Stimulated activated CD4-positive, alpha-beta T cell treated with anti-CD3 and anti-CD28 coated beads, Interleukin-15, amount 100 ng/mL, for 1 hour (primary cell): Measurements from ENCODE around the gene PIEZO2.
"Not testable (repeated sequence)": the region's sequence is repeated elsewhere in the genome, so short reads cannot be mapped to it uniquely, and the experiment has no call there.

Source experiments
- DNase-seq, 2 donors: peaks; one replicate each; pipeline ENCODE4 v3.0.0-alpha.2; 2020; ENCODE audit warnings: low read depth in 1 of 2, low spot score in 1 of 2

PIEZO2 gene

DNA sequence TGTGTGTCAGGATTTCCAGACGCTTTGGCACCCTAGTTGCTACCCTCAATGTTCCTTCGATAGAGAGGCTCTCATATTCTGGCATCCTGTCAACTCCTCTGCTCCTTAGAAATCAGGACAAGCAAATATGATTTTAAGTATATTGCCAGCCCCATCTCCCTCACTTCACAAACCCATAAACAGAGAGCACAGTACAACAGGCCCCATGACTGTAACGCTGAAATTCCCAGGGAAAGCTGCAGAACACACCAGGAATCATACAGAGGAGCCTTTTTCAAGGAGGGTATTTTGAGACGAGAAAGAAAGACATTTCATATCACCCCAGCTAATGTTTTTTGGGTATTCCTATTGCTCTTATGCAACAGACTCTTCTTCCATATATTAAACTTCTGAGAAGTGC lies 460.6 kb downstream of the PIEZO2 start:
- no peak for DNase-seq

DNA sequence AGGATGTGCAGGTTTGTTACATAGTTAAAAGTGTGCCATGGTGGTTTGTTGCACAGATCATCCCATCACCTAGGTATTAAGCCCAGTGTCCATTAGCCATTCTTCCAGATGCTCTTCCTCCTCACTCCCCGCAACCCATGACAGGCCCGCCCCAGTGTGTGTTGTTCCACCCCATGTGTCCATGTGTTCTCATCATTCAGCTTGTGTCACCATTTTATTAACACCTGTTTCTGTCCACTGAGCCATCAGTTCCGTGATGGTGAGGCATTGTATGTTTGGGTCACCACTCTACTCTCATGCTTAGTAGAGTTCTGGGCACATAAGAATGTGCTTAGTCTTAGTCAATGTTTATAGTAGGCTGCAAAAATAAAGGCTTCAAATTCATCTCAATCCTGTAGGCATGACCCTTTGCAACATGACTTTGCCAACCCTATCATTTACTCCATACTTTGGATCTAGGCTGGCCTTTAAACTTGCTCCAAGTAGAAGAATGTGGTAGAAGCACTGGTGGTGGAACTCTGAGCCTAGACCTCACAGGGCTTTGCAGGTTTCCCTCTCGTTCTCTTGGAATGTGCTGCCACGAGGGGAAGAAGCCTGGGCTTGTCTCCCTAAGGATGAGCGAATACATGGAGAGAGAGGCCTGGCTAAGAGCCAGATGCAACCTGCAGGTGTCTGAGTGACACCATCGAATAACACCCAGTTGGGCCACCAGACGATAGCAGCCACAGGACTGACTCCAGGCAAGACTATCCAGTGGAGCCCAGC lies 462.0 kb downstream of the PIEZO2 start:
- no peak for DNase-seq

DNA sequence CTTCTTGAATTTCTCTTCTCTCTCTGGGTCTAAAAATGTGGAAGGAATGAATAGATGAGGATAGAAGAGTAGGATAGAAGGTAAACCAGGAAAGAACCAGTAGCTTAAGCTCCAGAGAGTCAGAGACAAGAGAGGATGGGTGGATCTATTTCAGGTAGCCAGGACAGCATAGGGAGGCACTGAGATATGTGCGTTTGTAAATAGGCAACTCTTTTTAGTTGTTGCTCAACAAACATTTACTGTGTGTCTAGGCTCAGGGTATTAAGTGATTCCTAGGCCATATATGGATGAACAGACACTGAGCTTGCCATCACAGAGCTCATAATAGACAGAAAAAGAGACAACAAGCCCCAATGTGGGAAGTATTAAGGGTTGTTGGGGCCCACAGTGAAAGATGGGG lies 463.1 kb downstream of the PIEZO2 start:
- DNase-seq: no peak

DNA sequence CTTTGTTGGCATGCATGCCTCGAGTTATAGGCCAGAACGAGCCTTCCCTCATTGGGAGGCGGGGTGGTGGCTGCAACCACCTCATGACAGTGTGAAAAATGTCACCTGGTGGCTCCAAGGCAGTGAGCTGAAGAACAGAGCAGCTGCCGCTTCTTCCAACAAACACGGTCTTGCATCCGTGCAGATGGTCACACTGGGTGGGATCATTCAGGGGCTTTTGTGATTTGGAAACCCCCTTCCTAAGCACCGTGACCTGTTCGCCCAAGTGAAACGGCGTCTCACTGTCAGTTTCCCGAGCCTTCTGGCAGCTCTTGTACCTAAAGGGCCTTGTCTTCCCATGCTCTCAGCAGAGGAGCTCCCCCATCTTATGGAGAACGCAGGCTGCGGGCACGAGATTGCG lies 463.9 kb downstream of the PIEZO2 start:
- no peak for DNase-seq

DNA sequence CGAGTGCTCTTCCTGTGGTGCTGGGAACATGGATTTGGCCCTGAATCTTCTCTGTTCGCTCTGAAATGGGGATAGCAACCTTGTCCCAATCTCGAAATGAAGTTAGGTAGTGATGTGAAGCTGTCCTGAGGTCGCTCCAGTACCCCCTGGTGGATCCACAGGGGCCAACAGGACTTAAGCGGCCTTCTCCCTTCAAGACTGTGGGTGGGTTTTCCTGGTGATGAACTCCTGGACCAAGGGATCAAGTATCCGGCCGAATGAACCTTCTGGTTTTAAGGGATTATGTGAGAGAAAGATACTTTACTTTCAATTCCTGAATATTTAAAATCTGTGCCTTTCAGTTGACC lies 467.0 kb downstream of the PIEZO2 start:
- DNase-seq: no peak

DNA sequence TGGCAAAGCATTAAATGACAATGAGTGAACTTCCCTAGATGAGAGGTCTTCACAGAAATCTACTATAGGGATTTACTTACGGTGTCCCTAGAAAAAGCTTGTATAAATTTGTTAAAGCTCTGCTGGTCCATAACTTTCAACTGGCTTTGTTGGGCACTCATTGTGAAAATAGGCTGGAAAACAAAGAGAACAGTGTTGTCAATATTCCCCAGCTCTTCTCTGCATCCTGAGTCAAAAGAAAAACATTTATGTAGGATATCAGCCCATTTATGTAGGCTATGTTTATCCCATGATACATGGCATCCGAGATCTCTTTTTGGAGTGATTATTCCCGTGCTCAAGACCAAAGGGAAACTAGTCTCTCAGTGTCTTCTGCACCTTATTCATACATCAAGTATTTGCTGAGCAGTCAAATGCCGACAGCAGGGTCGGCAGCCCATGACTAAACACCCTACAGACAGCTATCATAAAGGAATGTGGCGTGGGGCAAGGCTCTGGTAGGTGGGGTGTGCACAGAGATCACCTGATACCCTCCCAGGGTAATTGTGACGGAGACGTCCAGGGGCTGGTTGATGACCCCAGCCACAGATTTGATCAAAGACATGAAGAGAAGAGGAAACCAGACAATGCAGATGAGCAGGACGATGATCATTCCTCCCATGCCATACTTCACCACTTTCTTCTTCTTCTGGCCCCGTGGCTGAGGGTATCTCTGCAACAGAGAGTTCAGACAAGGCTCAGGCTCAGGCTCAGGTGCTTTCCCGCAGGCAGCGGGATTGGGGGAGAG lies 467.6 kb downstream of the PIEZO2 start:
- no peak for DNase-seq

DNA sequence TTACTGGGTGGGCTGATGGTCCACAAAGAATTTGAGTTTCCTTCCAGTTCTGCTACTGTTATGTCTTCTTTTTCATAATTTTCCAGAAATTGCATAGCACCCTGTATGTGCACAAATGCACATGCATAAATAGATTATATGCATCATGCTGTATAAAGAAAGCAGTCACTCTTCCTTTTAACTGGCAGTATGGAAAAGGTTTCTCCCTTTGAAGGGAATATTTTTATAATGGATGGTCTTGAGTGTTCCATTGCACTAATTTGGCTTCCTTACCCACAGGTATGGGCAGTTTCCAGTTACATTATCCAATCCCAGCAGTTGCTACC lies 469.1 kb downstream of the PIEZO2 start:
- no peak for DNase-seq

DNA sequence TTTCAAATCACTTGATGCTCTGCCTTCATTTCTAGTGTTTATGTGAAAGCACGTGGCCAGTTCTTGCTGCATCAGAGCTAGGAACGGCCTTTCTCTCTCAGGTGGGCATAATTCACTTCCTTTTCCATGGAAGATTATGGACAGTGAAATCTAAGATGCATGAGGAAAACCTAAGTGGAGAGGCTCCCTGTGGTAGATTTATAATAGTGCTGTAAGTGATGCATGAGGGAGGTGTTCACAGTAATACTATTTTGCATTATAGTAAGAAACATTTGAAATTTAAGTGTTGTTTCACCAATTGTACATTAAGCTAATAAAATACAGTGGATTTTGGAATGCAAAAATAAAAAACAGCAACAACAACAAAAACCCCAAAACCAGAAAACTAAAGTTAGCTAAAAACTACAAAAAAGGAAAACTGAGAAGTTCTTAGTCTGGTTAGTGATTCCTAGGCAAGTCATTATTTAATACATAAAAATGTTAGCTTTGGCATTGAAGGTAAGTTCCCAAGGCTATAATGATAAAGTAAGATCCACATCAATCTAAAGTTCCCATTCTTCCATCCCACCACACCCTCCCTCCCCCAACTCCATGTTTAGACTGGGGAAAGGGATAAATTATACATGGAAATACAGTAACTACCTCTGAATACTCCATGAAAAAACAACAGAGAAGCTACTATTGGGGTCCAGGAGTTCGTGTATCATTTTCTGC lies 469.7 kb downstream of the PIEZO2 start:
- no peak for DNase-seq

DNA sequence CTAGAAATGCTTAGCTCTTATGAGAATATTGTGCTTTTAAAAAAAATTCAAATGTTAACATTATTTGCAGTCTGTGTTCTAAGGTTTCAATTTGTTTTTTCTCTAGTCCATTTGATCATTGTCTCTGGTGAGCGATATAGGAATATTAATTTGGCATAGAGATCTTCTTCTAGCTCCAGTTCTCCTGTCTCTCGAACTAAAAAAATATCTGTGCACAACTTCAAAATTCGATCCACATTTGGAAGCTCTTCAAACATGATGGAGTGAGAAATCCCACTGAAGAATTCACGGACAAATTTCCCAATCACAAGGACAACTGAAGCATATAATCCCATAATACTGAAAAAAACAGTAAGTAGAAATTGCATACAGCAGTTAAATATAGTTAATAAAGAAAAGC lies 477.9 kb downstream of the PIEZO2 start:
- DNase-seq: no peak

DNA sequence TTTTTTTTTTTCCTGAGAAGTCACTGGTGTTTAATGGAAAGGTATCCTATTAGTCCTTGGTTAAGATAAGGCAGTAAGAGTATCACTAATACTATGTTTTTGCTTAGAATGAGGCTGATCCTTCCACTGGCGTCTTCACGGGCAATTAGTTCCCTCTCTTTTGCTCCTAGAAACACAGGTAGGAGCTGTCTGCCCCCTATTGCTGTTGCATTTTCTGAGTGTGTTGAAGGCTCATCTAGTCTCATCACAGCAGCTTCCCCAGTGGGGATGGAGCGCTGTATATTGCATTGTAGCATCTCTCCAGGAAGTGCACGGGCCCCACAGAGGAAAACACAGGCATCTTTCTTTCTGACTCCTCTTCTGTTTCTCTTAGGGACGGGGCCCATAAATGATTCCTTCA lies 478.5 kb downstream of the PIEZO2 start:
- no peak for DNase-seq

DNA sequence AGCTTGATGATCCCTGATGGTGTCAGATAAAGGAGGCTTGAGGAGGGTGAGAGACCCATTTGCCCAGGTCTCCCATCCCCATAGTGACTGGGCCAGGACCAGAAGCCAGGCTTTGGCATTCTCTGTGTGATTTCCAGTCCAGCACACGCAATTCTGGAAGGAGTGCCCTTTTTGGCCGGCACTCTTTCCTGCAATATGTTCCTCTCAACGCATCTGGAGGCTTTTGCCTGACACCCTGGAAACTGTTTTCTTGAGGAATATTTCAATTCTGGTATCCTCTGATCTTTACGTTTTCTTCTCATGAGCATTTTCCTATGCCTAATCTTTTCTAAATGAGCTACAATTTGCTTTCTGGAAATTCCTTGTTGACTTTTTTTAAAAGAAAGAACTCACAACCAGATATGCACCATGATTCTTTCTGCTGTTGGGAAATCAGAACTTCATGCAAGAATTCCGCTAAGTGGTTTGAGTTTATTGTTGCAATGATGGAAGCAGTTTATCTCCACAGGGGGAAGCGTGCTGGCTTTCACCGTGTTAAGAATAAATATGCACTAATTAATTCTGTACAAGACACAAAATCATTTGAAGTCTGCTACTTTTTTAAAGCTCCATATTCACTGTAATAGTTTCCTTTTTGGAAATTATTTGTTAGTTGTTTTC lies 479.8 kb downstream of the PIEZO2 start:
- DNase-seq: no peak

DNA sequence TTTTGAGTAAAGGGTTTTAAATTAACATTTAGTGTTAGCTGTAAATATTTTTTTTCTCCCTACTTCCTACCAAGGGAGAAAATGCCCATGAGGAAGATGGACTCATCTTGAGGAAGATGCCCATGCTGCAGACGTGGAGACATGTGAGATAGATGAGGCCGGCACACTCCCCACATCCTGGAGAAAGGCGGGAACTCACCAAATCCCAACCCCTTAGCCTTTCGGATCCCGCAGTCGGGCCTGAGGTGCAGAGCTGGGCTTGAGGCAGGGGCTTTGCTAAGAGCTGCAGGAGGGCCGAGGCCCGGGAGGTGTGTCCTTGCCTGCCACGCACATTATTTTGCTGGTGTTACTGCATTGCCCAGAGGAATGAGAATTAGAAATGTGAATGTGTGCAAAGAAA lies 485.6 kb downstream of the PIEZO2 start:
- no peak for DNase-seq

DNA sequence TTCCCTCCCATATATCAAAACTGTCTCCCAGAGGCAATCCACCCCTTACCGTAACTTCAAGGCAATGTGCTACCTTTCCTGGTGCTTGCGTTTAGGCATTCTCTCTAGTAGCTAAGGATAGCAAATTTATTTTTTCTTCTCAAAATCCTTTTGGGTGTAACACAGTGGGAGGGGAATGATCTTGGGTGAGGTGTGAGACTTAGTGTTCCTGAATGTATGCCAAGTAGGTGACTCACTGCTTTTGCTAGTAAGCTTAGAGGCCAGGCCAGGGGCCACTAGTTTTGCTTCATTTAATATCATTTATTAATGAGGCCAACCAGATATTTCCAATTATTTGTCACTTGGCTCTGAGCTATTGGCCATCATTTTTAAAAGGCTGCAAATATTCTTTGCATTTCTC lies 488.1 kb downstream of the PIEZO2 start:
- no peak for DNase-seq

DNA sequence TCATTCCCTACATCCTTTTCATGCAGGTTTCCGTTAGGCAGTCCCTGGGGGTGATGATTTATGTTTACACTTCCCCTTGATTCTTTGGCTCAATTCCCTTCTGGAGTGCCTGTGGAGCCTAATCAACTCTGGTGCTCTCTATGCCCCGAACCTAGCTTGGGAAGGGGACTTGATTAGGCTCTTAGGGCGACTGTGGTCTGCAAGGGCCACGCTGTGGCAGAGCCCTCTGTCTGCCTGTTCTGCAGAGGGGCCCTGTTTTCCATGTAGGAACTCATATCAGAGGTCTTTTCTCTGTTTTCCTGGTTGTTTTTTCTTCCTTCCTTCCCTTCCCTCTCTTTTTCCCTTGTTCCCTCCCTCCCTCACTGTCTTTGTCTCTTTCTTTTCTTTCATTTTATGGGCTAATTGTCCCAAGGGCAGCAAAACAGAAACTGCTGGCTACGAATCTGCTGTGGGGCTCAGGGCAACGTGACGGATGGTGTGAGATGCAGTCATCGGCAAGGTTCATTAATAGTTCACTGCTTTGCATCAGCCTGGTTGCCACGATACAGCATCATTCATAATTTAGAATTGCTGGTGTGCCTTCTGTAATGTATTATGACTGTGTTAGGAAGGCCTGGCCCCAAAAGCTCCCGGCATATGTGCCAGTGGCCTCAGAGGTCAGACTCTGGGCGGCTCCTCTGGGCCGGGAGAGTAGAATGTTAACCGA lies 489.0 kb downstream of the PIEZO2 start:
- DNase-seq: no peak

DNA sequence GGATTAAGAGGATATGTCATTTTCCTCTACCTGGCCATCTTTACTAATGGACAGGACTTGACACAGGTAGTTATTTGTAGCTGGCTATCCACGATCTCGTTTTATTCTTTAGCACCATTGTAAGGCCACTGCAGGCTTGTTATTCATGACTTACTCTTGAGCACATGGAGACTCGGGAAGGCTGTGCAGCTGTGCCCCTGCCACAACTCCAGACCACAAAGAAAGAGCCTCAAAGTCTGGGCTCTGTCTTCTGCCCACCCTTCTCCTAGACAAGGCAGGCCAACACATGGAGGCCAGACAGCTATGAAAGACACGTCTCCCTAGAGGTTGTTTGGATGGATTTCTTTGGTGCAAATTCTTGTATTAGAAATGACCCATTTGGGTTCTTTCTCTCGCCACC lies 489.8 kb downstream of the PIEZO2 start:
- no peak for DNase-seq

DNA sequence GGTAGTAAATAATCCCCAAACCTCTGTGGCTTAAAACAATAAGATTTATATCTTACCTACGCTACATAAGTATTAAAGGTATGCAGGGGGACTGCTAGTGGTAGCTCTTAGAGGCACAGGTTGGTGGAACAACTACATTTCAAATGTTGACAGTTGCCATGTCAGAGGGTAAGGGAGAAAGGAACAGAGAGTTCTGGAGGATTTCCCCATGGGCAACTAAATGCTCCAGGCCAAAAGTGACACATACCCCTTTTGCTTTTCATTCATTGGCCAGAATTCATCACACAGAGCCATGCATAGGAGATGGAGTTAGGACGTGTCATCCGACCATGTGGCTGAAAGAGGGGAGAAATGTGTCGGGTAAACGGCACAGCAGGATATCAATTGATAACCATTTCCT lies 490.4 kb downstream of the PIEZO2 start:
- DNase-seq: no peak

DNA sequence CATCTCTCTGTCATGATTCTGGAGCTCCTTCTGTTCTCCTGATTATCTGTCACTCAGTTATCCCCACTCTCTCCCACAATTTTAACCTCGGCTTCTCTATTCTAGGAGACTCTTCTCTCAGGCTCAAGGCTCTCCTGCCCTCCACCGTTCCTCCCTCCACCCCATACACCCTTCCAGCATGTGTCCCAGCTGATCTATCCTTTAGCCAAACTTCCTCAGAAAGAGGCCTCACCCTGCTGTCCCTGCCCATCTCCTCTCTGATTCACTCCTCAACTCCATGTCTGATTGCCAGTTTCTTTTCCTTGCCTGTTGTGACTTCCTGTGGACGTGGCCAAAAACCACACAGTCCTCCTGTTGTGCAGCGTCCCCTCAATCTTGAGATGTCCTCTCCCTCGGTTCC lies 505.4 kb downstream of the PIEZO2 start:
- DNase-seq: not testable (repeated sequence)

DNA sequence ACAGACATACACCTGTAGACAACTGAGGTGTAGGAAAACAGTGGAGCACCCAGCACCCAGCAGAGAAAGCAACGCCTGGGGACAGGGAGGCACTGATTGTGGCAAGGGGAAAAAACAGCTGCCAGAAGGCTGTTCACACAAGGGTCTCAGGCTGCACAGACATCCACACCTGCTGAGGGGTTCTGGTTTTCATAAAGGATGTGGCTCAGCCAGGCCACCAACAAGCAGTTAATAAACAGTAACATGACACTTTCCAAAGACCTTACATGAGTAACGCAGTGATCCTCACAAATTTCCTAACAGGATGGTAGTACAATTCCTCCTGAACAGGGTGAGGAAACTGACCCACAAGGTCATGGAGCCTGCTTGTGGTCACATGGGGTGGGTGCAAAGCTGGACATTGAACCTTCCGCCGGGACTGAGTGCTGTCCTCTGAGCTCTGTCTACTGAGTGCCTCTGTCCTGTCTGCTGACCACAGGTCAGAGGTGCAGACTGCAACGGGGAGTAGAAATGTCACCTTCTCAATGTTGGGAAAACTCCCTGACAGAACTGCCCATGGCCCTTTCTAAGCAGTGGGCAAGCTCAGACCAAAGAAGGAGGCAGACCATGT lies 506.3 kb downstream of the PIEZO2 start:
- not testable (repeated sequence) for DNase-seq

DNA sequence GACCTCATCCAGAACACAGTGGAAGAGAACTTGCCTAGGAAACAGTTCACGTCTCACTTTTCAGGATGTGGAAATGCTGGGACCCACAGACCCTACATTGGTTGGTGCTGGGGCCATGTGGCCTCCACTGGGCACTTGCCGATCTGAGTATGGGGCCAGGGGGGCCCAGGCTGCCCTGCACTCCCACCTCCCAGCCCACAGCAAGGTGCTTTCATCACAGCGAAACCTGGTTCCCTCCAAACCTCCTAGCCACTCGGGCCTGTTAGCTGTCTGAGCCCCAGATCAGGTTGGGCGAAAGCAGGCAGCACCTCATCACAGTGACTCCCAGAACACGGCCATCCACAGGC lies 510.9 kb downstream of the PIEZO2 start:
- DNase-seq: not testable (repeated sequence)

DNA sequence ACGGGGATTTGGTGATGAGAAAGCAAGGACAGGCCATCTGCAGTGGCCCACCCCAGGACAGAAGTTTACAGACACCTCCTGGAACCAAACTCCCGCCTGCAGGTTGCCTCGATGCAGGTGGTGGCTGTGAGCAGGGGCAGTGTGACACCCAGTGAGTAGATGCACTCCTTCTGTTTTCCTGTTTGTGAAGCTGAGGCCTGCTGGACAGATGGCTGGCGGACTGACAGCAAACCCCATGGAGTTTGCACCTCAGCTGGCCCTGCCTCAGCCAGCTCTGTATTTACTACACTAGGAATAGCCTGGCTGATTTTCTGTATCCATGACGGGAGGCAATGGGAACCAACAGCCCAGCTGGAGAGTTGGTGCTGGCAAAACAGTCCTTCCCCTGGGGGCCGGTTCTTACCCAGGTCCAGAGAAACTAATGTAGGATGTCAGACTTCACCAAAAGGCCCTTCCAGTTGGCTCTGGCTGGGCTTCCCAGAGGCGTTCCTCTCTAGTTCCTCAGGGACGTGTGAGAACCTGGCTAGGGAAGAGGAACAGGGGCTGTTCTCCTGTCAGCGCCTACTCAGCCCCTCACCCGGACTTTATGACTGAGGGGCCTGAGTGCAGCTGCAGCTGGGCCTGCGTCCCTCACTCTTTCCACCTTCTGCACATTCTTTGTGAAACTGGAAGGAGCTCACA lies 511.4 kb downstream of the PIEZO2 start:
- not testable (repeated sequence) for DNase-seq
